Activated CD4-positive, alpha-beta T cell treated with anti-CD3 and anti-CD28 coated beads, Interleukin-2, amount 50 U/mL, for 1 hour (primary cell): ENCODE results near the gene BOC.

Source experiments
- DNase-seq: peaks from one replicate; pipeline ENCODE4 v3.0.0-alpha.2; 2020

BOC gene

GRCh38 chr3:113253702-113254101 is 42.3 kb downstream of the BOC start:
- no peak for DNase-seq

- DNase-seq = no peak
Measured at GRCh38 chr3:113254171-113254947, 43.0 kb downstream of the BOC start.

GRCh38 chr3:113255100-113255853 is 43.9 kb downstream of the BOC start:
- DNase-seq = no peak

GRCh38 chr3:113255854-113256615 is 44.7 kb downstream of the BOC start:
- DNase-seq = no peak

- DNase-seq = no peak
Measured at GRCh38 chr3:113258361-113258760, 47.0 kb downstream of the BOC start.

GRCh38 chr3:113259196-113259595 is 47.8 kb downstream of the BOC start:
- DNase-seq = no peak

GRCh38 chr3:113261063-113261625 is 49.8 kb downstream of the BOC start:
- no peak for DNase-seq

- DNase-seq = no peak
Measured at GRCh38 chr3:113261626-113262303, 50.4 kb downstream of the BOC start.

- no peak for DNase-seq
Measured at GRCh38 chr3:113262304-113262665, 50.9 kb downstream of the BOC start.

- DNase-seq = no peak
Measured at GRCh38 chr3:113263020-113263419, 51.7 kb downstream of the BOC start.

- no peak for DNase-seq
Measured at GRCh38 chr3:113263778-113264177, 52.4 kb downstream of the BOC start.

- DNase-seq = no peak
Measured at GRCh38 chr3:113264283-113265131, 53.1 kb downstream of the BOC start.

GRCh38 chr3:113265231-113265630 is 53.9 kb downstream of the BOC start:
- no peak for DNase-seq

- DNase-seq = no peak
Measured at GRCh38 chr3:113266738-113267137, 55.4 kb downstream of the BOC start.

- no peak for DNase-seq
Measured at GRCh38 chr3:113268311-113268710, 57.0 kb downstream of the BOC start.

GRCh38 chr3:113268942-113269341 is 57.6 kb downstream of the BOC start:
- no peak for DNase-seq

GRCh38 chr3:113269661-113270060 is 58.3 kb downstream of the BOC start:
- DNase-seq = no peak

GRCh38 chr3:113270068-113270467 is 58.7 kb downstream of the BOC start:
- DNase-seq = no peak

- DNase-seq = no peak
Measured at GRCh38 chr3:113270786-113271185, 59.4 kb downstream of the BOC start.

GRCh38 chr3:113271189-113271588 is 59.8 kb downstream of the BOC start:
- DNase-seq = no peak

GRCh38 chr3:113271594-113272384 is 60.4 kb downstream of the BOC start:
- no peak for DNase-seq
